Measurements from ENCODE around the gene CHD5.

DNA sequence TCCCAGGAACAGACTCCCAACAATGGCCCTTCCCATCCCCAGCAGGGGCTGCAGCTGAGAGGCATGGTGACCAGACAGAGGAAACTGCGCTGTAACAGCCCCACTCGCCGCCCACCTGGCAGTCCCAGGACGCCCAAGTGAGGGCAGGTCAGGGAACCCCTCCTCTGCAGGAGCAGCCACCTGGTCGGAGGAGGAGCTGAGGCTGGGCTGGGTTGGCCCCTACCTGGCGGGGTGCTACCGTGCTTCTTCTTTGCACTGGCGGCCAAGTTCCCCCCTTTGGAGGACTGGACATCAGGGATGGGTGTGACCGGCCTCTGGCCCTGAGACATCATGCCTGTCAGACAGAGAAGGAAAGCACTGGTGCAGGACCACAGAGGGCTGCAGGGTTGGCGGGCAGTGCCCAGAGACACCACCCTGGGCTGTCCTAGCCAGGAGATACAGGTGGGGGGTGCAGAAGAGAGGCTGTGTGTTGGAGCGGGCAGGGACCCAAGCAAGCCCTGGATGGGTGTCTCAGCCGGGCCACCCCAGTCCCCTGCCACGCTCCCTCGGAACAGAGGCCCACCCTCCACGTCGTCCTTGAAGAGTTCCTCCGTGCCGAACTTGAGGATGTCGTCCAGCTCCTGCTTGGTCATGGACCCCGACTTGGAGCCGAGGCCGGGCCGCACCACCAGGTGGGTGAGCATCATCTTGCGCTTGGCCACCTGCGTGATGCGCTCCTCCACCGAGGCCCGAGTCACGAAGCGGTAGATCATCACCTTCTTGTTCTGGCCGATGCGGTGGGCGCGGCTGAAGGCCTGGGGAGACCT is 51.6 kb downstream of the CHD5 start:
- TF ChIP-seq, protein P1, sequence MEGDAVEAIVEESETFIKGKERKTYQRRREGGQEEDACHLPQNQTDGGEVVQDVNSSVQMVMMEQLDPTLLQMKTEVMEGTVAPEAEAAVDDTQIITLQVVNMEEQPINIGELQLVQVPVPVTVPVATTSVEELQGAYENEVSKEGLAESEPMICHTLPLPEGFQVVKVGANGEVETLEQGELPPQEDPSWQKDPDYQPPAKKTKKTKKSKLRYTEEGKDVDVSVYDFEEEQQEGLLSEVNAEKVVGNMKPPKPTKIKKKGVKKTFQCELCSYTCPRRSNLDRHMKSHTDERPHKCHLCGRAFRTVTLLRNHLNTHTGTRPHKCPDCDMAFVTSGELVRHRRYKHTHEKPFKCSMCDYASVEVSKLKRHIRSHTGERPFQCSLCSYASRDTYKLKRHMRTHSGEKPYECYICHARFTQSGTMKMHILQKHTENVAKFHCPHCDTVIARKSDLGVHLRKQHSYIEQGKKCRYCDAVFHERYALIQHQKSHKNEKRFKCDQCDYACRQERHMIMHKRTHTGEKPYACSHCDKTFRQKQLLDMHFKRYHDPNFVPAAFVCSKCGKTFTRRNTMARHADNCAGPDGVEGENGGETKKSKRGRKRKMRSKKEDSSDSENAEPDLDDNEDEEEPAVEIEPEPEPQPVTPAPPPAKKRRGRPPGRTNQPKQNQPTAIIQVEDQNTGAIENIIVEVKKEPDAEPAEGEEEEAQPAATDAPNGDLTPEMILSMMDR (IDR thresholded peaks at IDR 0.05) = no peak
- TF ChIP-seq POLR2A (IDR thresholded peaks at IDR 0.05) = no peak

All from tibial nerve (tissue), 3 donors.